Smooth muscle cell (in vitro differentiated cells): ENCODE measurements around the gene PLCL1. TPM values are rescaled to one million over a fixed set of nuclear protein-coding genes. Genes with fewer than 3 reads are reported as not detected.

Experiments used
- DNase-seq: peaks from one replicate; lab custom pipeline; 2025; ENCODE audit not compliant: unreplicated experiment; lab: John Stamatoyannopoulos, UW
- H2AFZ ChIP-seq: fragments of 200-600 bp; sonication (generic); 2 replicates; pipeline ENCODE4 v1.6.0; 2016; ENCODE audit warnings: antibody characterized with exemption, low read depth, mild to moderate bottlenecking
- H3F3A ChIP-seq: fragments of 200-600 bp; sonication (generic); 2 replicates; pipeline ENCODE4 v1.6.0; 2017; ENCODE audit warnings: antibody characterized with exemption, low read depth
- H3K27ac ChIP-seq: fragments of 200-600 bp; sonication (generic); 2 replicates; pipeline ENCODE4 v1.5.1; 2016; ENCODE audit warnings: low read depth, mild to moderate bottlenecking
- H3K27me3 ChIP-seq: fragments of 200-600 bp; sonication (generic); 2 replicates; pipeline ENCODE4 v1.6.1; 2016; ENCODE audit warnings: low read depth, mild to moderate bottlenecking
- H3K36me3 ChIP-seq: fragments of 200-600 bp; sonication (generic); 2 replicates; pipeline ENCODE4 v1.5.1; 2016; ENCODE audit warnings: low read depth
- H3K4me1 ChIP-seq: fragments of 200-600 bp; sonication (generic); 2 replicates; pipeline ENCODE4 v1.5.1; 2016; ENCODE audit warnings: low read depth
- H3K4me2 ChIP-seq: fragments of 200-600 bp; sonication (generic); 2 replicates; pipeline ENCODE4 v1.6.0; 2016; ENCODE audit warnings: mild to moderate bottlenecking
- H3K4me3 ChIP-seq: fragments of 200-600 bp; sonication (generic); 2 replicates; pipeline ENCODE4 v1.5.1; 2016; ENCODE audit warnings: mild to moderate bottlenecking
- H3K79me2 ChIP-seq: fragments of 200-600 bp; sonication (generic); 2 replicates; pipeline ENCODE4 v1.6.0; 2016; ENCODE audit warnings: low read depth, mild to moderate bottlenecking
- H3K9ac ChIP-seq: fragments of 200-600 bp; sonication (generic); 2 replicates; pipeline ENCODE4 v1.6.0; 2016; ENCODE audit warnings: low read depth
- H3K9me3 ChIP-seq: fragments of 200-600 bp; sonication (generic); replicated peaks from 2 replicates; pipeline ENCODE4 v1.5.1; 2016; ENCODE audit warnings: low read depth
- H4K20me1 ChIP-seq: fragments of 200-600 bp; sonication (generic); 2 replicates; pipeline ENCODE4 v1.6.0; 2016; ENCODE audit warnings: low read depth
- WGBS: methylation state at CpG from one replicate; pipeline ENCODE4 v1.1.7; 2016; ENCODE audit warnings: low lambda C conversion rate; 5-methylcytosine and 5-hydroxymethylcytosine counted together
- polyA plus RNA-seq: library from polyadenylated mRNA; unstranded; fragments of >200 nt; fragmentation: Nextera tagmentation; extraction: Ambion mirVana; gene quantifications from 2 replicates; pipeline ENCODE4 v1.2.1, GENCODE V29; 2016
- total RNA-seq: library from RNA; depleted of rRNA; stranded (reverse); fragments of >200 nt; gene quantifications from 2 replicates; pipeline ENCODE4 v1.2.3, GENCODE V29; 2014
- TF ChIP-seq, protein P1 (sequence below): fragments of 200-600 bp; sonication (generic); IDR thresholded peaks from 2 replicates; pipeline ENCODE4 v1.5.1; 2017; ENCODE audit warnings: borderline replicate concordance, mild to moderate bottlenecking, antibody characterized with exemption; ENCODE audit not compliant: insufficient read depth, poor library complexity, severe bottlenecking

PLCL1 gene
- total and polyA plus RNA-seq, 2 experiments from 2014 or later, result 0.87 to 1.3 TPM

DNA sequence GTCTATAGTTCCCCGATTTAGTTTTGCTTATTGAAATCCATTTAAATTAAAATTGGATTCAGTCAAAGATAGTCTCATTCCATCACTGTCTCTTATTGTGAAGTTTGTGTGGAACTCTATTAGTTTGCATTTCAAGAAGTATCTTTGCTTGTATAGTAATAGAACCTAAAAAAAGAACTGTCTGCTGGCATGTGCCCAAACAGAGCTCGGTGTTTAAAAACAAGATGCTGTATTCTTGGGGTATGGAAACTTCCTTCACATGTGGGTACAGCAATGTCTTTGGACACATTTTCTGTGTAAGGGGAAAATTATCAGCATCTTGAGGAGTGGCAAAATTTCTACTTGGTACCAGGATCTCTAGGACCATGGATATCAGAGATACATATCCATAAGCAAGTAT lies 292.6 kb downstream of the PLCL1 start:
- no peak overlapping the region for H3K27ac ChIP-seq
- DNase-seq, result no peak
- no peaks in the 10 kb centered on the region for H4K20me1 ChIP-seq
- no peak overlapping the region for H3K4me2 ChIP-seq
- H2AFZ ChIP-seq, result no peak overlapping the region
- H3K79me2 ChIP-seq, result no peaks in the 10 kb centered on the region
- no peaks in the 10 kb centered on the region for H3K4me1 ChIP-seq
- H3K9ac ChIP-seq, result no peak overlapping the region
- H3K27me3 ChIP-seq, result no peaks in the 10 kb centered on the region
- 91% methylated on average over 2 of the region's 2 CpGs for WGBS
- no peaks in the 10 kb centered on the region for H3K9me3 ChIP-seq
- TF ChIP-seq, protein P1, sequence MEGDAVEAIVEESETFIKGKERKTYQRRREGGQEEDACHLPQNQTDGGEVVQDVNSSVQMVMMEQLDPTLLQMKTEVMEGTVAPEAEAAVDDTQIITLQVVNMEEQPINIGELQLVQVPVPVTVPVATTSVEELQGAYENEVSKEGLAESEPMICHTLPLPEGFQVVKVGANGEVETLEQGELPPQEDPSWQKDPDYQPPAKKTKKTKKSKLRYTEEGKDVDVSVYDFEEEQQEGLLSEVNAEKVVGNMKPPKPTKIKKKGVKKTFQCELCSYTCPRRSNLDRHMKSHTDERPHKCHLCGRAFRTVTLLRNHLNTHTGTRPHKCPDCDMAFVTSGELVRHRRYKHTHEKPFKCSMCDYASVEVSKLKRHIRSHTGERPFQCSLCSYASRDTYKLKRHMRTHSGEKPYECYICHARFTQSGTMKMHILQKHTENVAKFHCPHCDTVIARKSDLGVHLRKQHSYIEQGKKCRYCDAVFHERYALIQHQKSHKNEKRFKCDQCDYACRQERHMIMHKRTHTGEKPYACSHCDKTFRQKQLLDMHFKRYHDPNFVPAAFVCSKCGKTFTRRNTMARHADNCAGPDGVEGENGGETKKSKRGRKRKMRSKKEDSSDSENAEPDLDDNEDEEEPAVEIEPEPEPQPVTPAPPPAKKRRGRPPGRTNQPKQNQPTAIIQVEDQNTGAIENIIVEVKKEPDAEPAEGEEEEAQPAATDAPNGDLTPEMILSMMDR, result no peak
- H3F3A ChIP-seq, result no peaks in the 10 kb centered on the region
- no peak overlapping the region for H3K4me3 ChIP-seq
- H3K36me3 ChIP-seq, result no peaks in the 10 kb centered on the region

DNA sequence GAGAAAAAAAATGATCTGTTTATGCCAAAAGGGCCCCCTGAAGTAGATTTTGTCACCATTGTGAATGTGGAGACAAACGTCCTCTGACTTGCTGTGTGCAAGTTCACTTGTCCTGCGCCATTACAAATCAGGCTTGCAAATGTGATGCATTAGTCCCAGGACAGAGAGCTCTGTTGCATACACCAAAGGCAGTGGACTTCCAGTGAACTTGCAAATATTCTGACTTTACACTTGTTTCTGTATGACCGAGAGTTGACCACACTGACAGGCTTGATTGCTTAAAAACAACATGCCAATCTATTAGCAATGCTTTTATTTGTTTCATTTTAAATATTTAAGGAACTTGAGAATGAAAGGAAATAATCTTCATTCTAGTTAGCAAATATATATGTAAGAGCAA lies 293.2 kb downstream of the PLCL1 start:
- H4K20me1 ChIP-seq, result no peaks in the 10 kb centered on the region
- TF ChIP-seq, protein P1, result no peak
- no peak for DNase-seq
- no peak overlapping the region for H3K27ac ChIP-seq
- no peaks in the 10 kb centered on the region for H3K9me3 ChIP-seq
- no peaks in the 10 kb centered on the region for H3K79me2 ChIP-seq
- no peak overlapping the region for H3K4me3 ChIP-seq
- WGBS, result 91% methylated on average over 3 of the region's 3 CpGs
- no peak overlapping the region for H3K9ac ChIP-seq
- no peak overlapping the region for H3K4me2 ChIP-seq
- H3K27me3 ChIP-seq, result no peaks in the 10 kb centered on the region
- no peaks in the 10 kb centered on the region for H3K36me3 ChIP-seq
- no peaks in the 10 kb centered on the region for H3F3A ChIP-seq
- H3K4me1 ChIP-seq, result no peaks in the 10 kb centered on the region
- no peak overlapping the region for H2AFZ ChIP-seq

DNA sequence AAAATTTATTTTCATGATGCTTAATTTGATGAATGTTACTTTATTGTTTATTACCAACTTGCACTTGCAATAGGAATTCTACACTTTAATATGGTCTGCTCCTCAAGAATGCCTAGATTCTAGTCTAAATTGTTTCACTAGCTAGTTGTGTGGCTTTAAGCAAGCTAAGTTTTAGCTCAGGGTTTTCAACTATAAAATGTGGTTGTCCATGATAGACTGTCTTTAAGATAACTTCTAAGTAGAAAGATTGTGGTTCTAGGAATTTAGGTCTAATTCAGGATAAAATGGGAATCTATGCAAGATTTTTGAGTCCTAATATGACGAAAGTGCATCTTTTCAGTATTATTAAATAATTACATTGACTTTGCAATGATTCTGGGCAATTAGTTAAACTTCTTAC lies 294.0 kb downstream of the PLCL1 start:
- Histone ChIP-seq H3K27me3 (no peaks in the 10 kb centered on the region), H3K36me3 (no peaks in the 10 kb centered on the region), H3F3A (no peaks in the 10 kb centered on the region), H3K27ac (no peak overlapping the region), H3K9ac (no peak overlapping the region), H4K20me1 (no peaks in the 10 kb centered on the region), H3K4me2 (no peak overlapping the region), H2AFZ (no peak overlapping the region), H3K4me3 (no peak overlapping the region), H3K4me1 (no peaks in the 10 kb centered on the region), H3K79me2 (no peaks in the 10 kb centered on the region), H3K9me3 (no peaks in the 10 kb centered on the region)
- TF ChIP-seq, protein P1, result no peak
- DNase-seq, result no peak
- WGBS, result 88% methylated on average over 1 of the region's 1 CpG

DNA sequence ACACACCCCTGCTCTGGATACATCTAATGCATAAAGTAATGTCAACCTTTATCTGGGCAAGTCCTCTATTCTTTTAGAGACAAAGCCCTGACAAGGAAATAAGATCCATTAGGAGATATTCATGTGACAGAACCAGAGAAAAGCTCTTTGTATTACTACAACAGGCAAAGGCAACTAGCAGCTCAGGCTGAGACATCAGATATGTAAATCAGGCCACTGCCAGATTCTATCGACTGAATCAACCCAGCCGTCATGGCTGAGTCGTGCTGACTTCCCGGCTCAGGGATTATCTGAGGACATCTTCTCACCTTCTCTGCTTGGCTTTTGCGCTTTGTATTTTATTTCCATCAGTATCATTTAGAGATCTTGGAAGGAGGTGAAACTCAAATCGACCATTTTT lies 294.5 kb downstream of the PLCL1 start:
- Histone ChIP-seq H3K4me3 (no peak overlapping the region), H3K9ac (no peak overlapping the region), H3K4me2 (no peak overlapping the region), H3K79me2 (no peaks in the 10 kb centered on the region), H3K27me3 (no peaks in the 10 kb centered on the region), H3K4me1 (no peaks in the 10 kb centered on the region), H3K27ac (no peak overlapping the region), H2AFZ (no peak overlapping the region), H3K36me3 (no peaks in the 10 kb centered on the region), H3F3A (no peaks in the 10 kb centered on the region), H4K20me1 (no peaks in the 10 kb centered on the region), H3K9me3 (no peaks in the 10 kb centered on the region)
- TF ChIP-seq, protein P1, result no peak
- 25% methylated on average over 6 of the region's 6 CpGs for WGBS
- no peak for DNase-seq
